ENCODE results near the gene CAST. TPM values are rescaled to one million over a fixed set of nuclear protein-coding genes. Genes with fewer than 3 reads are reported as not detected.
A peak's percentile ranks its signal among the peaks of the same experiment; 100 is the strongest.

CAST gene
- total and polyA plus RNA-seq, 8 donors, result 54.0 to 458 (median 209) TPM

DNA sequence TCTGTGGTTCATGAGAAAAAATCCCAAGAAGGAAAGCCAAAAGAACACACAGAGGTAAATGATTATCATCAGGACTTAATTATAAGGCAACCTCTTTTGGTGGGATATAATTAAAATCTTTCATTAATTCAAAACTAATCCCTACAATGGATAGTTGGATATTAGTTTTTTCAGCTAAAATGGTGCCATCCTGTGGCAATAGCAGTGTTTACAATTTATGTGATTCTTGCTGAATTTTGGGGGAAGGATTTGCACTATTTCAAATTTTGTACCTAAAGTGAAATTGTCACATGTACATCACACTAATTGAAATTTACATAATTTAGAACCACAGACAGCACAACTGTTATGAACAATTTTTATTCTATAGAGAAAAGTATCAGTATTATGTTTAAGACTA, 67.0 kb downstream of the CAST start:
- no peak overlapping the region for H3K27ac ChIP-seq
- intact Hi-C loops (cut with DNase I; ENCODE audit: low total_unique reads), result no loop called here
- peaks cover 0 to 20% (median 12%) of the 10 kb centered on the region in 4 donors for H3K4me1 ChIP-seq
- H3K36me3 ChIP-seq, result peaks cover 0 to 58% (median 52%) of the 10 kb centered on the region in 4 donors
- TF ChIP-seq POLR2AphosphoS5 (IDR thresholded peaks at IDR 0.05), result no peak
- TF ChIP-seq, protein P1, sequence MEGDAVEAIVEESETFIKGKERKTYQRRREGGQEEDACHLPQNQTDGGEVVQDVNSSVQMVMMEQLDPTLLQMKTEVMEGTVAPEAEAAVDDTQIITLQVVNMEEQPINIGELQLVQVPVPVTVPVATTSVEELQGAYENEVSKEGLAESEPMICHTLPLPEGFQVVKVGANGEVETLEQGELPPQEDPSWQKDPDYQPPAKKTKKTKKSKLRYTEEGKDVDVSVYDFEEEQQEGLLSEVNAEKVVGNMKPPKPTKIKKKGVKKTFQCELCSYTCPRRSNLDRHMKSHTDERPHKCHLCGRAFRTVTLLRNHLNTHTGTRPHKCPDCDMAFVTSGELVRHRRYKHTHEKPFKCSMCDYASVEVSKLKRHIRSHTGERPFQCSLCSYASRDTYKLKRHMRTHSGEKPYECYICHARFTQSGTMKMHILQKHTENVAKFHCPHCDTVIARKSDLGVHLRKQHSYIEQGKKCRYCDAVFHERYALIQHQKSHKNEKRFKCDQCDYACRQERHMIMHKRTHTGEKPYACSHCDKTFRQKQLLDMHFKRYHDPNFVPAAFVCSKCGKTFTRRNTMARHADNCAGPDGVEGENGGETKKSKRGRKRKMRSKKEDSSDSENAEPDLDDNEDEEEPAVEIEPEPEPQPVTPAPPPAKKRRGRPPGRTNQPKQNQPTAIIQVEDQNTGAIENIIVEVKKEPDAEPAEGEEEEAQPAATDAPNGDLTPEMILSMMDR (IDR thresholded peaks at IDR 0.05), result peak in 2 of 7 experiments; percentile 9 to 10
- TF ChIP-seq POLR2A (IDR thresholded peaks at IDR 0.05), result no peak
- TF ChIP-seq EP300 (IDR thresholded peaks at IDR 0.05), result no peak
- H3K27me3 ChIP-seq, result no peaks in the 10 kb centered on the region
- no peak overlapping the region for H3K4me3 ChIP-seq
- H3K9me3 ChIP-seq, result no peaks in the 10 kb centered on the region
- no peak for DNase-seq

DNA sequence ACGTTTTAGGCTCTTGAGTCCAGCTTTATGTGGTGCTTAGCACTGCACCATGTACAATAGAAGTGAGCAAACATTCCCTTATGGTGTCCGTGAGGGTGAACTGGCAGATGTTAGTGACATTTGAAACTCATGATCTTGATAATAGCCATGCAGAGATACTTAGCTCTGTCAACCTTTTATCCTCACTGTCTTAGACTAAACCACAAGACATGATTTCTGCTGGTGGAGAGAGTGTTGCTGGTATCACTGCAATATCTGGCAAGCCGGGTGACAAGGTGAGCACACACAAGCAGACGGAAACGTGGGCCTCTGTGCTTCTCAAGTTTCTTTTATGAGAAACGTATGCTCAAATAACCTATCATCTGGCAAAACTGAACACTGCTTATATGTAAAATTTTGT, 68.4 kb downstream of the CAST start:
- Histone ChIP-seq H3K27me3 (no peaks in the 10 kb centered on the region), H3K9me3 (no peaks in the 10 kb centered on the region), H3K36me3 (peaks cover 0 to 53% (median 43%) of the 10 kb centered on the region in 4 donors), H3K4me1 (peaks cover 0 to 24% (median 13%) of the 10 kb centered on the region in 4 donors), H3K4me3 (no peak overlapping the region), H3K27ac (no peak overlapping the region)
- WGBS, 5 donors, result 70 to 74% (median 73%) methylated on average over 6 of the region's 6 CpGs
- intact Hi-C loops (cut with DNase I; ENCODE audit: low total_unique reads), result no loop called here
- TF ChIP-seq POLR2A (IDR thresholded peaks at IDR 0.05), result no peak
- TF ChIP-seq POLR2AphosphoS5 (IDR thresholded peaks at IDR 0.05), result no peak
- TF ChIP-seq EP300 (IDR thresholded peaks at IDR 0.05), result no peak
- TF ChIP-seq, protein P1 (IDR thresholded peaks at IDR 0.05), result no peak
- no peak for DNase-seq

DNA sequence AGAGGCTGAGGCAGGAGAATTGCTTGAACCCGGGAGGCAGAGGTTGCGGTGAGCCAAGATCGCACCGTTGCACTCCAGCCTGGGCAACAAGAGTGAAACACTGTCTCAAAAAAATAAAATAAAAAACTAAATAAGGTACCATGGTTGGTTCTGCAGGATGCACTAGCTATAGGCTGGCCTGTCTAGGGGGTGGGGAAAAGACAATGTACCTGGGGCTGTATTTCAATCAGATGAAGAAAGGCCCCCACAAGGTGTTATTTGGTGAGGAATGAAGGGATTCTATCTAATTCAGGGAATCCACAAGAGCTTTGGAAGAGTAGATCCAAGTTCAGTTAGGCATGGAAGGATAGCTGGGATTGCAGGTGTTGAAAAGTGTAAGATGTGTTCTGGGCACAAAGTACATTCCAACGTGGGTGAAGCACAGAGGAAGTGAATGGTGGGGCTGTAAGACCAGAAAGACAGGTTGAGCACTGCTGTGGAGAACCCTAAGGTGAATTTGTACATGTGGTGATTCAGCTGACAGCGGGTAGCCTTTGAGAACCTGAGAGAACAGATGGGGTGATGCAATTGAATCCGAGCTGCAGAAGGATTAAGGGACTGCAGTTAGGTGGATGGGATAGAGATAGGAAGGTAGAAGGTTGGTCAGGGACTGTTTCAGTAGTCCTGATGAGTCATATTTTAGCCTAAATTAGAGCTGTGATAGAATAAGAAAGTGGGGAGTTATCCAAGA, 71.8 kb downstream of the CAST start:
- H3K27me3 ChIP-seq, result no peaks in the 10 kb centered on the region
- peaks cover 0 to 22% (median 12%) of the 10 kb centered on the region in 4 donors for H3K4me1 ChIP-seq
- DNase-seq, result peak in 1 of 2 donors; percentile 82
- intact Hi-C loops (cut with DNase I; ENCODE audit: low total_unique reads), result no loop called here
- 77 to 81% (median 78%) methylated on average over 7 of the region's 7 CpGs for WGBS, 5 donors
- no peak overlapping the region for H3K4me3 ChIP-seq
- H3K27ac ChIP-seq, result no peak overlapping the region
- TF ChIP-seq POLR2AphosphoS5 (IDR thresholded peaks at IDR 0.05) (peak in 1 of 3 donors; percentile 38), EP300 (IDR thresholded peaks at IDR 0.05) (no peak)
- peaks cover 10 to 68% (median 57%) of the 10 kb centered on the region in 4 donors for H3K36me3 ChIP-seq
- no peaks in the 10 kb centered on the region for H3K9me3 ChIP-seq

DNA sequence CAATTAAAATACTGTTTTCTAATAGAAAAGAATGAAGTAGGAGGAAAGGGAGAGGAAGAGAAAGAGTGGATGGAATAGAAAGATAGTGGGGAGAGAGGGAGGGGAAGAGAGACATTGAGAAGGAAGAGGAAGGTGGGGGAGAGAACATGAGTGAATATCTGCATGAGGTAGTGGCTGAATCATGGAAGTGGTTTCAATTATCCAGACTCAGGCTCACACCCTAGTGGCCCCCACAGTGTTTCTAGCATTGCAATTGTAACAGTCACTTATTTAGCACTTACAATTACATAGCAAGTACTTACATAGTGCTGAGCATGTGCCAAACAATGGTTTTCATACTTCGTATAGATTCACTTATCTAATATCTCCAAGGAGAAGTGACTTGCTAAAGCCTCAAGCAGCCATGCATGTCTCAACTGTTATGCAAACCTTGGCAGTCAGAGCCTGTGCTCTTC, 72.7 kb downstream of the CAST start:
- Histone ChIP-seq H3K9me3 (no peaks in the 10 kb centered on the region), H3K4me3 (no peak overlapping the region), H3K27ac (no peak overlapping the region), H3K27me3 (no peaks in the 10 kb centered on the region), H3K36me3 (peaks cover 18 to 68% (median 58%) of the 10 kb centered on the region in 4 donors), H3K4me1 (peaks cover 0 to 22% (median 12%) of the 10 kb centered on the region in 4 donors)
- DNase-seq, result no peak
- TF ChIP-seq POLR2AphosphoS5 (IDR thresholded peaks at IDR 0.05) (no peak), EP300 (IDR thresholded peaks at IDR 0.05) (no peak), POLR2A (IDR thresholded peaks at IDR 0.05) (no peak)
- TF ChIP-seq, protein P1 (IDR thresholded peaks at IDR 0.05), result no peak
- intact Hi-C loops (cut with DNase I; ENCODE audit: low total_unique reads), result no loop called here
- 11 to 59% (median 43%) methylated on average over 1 of the region's 1 CpG for WGBS, 5 donors

DNA sequence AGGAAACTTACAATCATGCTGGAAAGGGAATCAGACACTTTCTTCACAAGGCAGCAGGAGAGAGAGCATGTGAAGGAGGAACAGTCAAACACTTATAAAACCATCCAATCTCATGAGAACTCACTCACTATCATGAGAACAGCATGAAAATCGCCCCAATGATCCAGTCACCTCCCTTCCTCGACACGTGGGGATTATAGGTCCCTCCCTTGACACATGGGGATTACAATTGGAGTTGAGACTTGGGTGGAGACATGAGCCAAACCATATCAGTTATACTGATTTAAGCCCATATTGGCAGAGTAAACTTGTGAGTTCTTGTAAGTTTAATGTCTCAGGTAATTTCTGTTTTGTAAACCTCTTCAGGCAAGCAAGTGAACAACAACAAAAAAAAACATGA, 74.8 kb downstream of the CAST start:
- no peak overlapping the region for H3K4me3 ChIP-seq
- TF ChIP-seq EP300 (IDR thresholded peaks at IDR 0.05) (no peak), POLR2AphosphoS5 (IDR thresholded peaks at IDR 0.05) (no peak)
- peaks cover 24 to 74% (median 61%) of the 10 kb centered on the region in 4 donors for H3K36me3 ChIP-seq
- intact Hi-C loops (cut with DNase I; ENCODE audit: low total_unique reads), result no loop called here
- 62 to 83% (median 69%) methylated on average over 3 of the region's 3 CpGs for WGBS, 5 donors
- no peak overlapping the region for H3K27ac ChIP-seq
- no peak for DNase-seq
- H3K27me3 ChIP-seq, result no peaks in the 10 kb centered on the region
- no peaks in the 10 kb centered on the region for H3K9me3 ChIP-seq
- peaks cover 0 to 29% (median 16%) of the 10 kb centered on the region in 4 donors for H3K4me1 ChIP-seq

Measured in stomach (tissue), 9 donors.